SH-SY5Y (cell line): ENCODE measurements around the gene MRC2.

ENCODE experiments used
- GATA2 ChIP-seq: IDR thresholded peaks from 2 replicates; pipeline ENCODE4 v1.6.1; 2011; ENCODE audit warnings: mild to moderate bottlenecking, low read depth, low read length
- GATA3 ChIP-seq: IDR thresholded peaks from 2 replicates; pipeline ENCODE4 v1.6.1; 2011; ENCODE audit warnings: low read depth, mild to moderate bottlenecking, low read length, moderate library complexity

GRCh38 chr17:62737513-62737912 lies 110.0 kb downstream of the MRC2 start:
- TF ChIP-seq GATA3 (no peak), GATA2 (no peak)
